ENCODE measurements around the gene VWA8. TPM values are rescaled to one million over a fixed set of nuclear protein-coding genes. Genes with fewer than 3 reads are reported as not detected.
"Not testable (repeated sequence)": the region's sequence is repeated elsewhere in the genome, so short reads cannot be mapped to it uniquely, and the experiment has no call there.

VWA8 gene
- total RNA-seq, 2 experiments from 2014 or later = 22.6 to 23.1 TPM

GRCh38 chr13:41624041-41624440, 336.9 kb downstream of the VWA8 start:
- Mint-ChIP-seq H3K4me3 (no peak overlapping the region), H3K36me3 (peaks cover 13% of the 10 kb centered on the region), H3K4me1 (no peaks in the 10 kb centered on the region), H3K9me3 (peaks cover 6% of the 10 kb centered on the region), H3K27me3 (no peaks in the 10 kb centered on the region), H3K27ac (no peak overlapping the region)
- no peak for DNase-seq

GRCh38 chr13:41622432-41623429, 338.2 kb downstream of the VWA8 start:
- Mint-ChIP-seq H3K4me3 (no peak overlapping the region), H3K36me3 (peaks cover 13% of the 10 kb centered on the region), H3K27ac (no peak overlapping the region), H3K9me3 (peaks cover 8% of the 10 kb centered on the region), H3K27me3 (no peaks in the 10 kb centered on the region), H3K4me1 (no peaks in the 10 kb centered on the region)
- no peak for DNase-seq

GRCh38 chr13:41621716-41622431, 339.0 kb downstream of the VWA8 start:
- H3K36me3 Mint-ChIP-seq = peaks cover 13% of the 10 kb centered on the region
- no peaks in the 10 kb centered on the region for H3K27me3 Mint-ChIP-seq
- no peak overlapping the region for H3K27ac Mint-ChIP-seq
- no peak overlapping the region for H3K4me3 Mint-ChIP-seq
- H3K9me3 Mint-ChIP-seq = peaks cover 8% of the 10 kb centered on the region
- no peak for DNase-seq
- no peaks in the 10 kb centered on the region for H3K4me1 Mint-ChIP-seq

- not testable (repeated sequence) for H3K9me3 Mint-ChIP-seq, H3K4me1 Mint-ChIP-seq, H3K27me3 Mint-ChIP-seq, H3K27ac Mint-ChIP-seq, H3K4me3 Mint-ChIP-seq, DNase-seq
- H3K36me3 Mint-ChIP-seq = peaks cover 19% of the 10 kb centered on the region
Measured at GRCh38 chr13:41617633-41618032, 343.3 kb downstream of the VWA8 start.

- Mint-ChIP-seq H3K27ac (no peak overlapping the region), H3K27me3 (no peaks in the 10 kb centered on the region), H3K36me3 (peaks cover 18% of the 10 kb centered on the region), H3K9me3 (peaks cover 8% of the 10 kb centered on the region), H3K4me3 (no peak overlapping the region), H3K4me1 (no peaks in the 10 kb centered on the region)
- no peak for DNase-seq
Measured at GRCh38 chr13:41616151-41616550, 344.8 kb downstream of the VWA8 start.

GRCh38 chr13:41615528-41615855, 345.4 kb downstream of the VWA8 start:
- peaks cover 8% of the 10 kb centered on the region for H3K9me3 Mint-ChIP-seq
- no peaks in the 10 kb centered on the region for H3K27me3 Mint-ChIP-seq
- no peak overlapping the region for H3K4me3 Mint-ChIP-seq
- H3K36me3 Mint-ChIP-seq = peaks cover 22% of the 10 kb centered on the region
- no peak overlapping the region for H3K27ac Mint-ChIP-seq
- no peak for DNase-seq
- no peaks in the 10 kb centered on the region for H3K4me1 Mint-ChIP-seq

- Mint-ChIP-seq H3K27ac (no peak overlapping the region), H3K36me3 (peaks cover 16% of the 10 kb centered on the region), H3K27me3 (no peaks in the 10 kb centered on the region), H3K9me3 (peaks cover 2% of the 10 kb centered on the region), H3K4me1 (no peaks in the 10 kb centered on the region), H3K4me3 (no peak overlapping the region)
- no peak for DNase-seq
Measured at GRCh38 chr13:41614671-41615527, 346.0 kb downstream of the VWA8 start.

GRCh38 chr13:41613984-41614661, 346.8 kb downstream of the VWA8 start:
- DNase-seq = no peak
- Mint-ChIP-seq H3K4me3 (no peak overlapping the region), H3K9me3 (peaks cover 2% of the 10 kb centered on the region), H3K27me3 (no peaks in the 10 kb centered on the region), H3K36me3 (peaks cover 15% of the 10 kb centered on the region), H3K4me1 (no peaks in the 10 kb centered on the region), H3K27ac (no peak overlapping the region)

- no peaks in the 10 kb centered on the region for H3K4me1 Mint-ChIP-seq
- H3K4me3 Mint-ChIP-seq = no peak overlapping the region
- no peaks in the 10 kb centered on the region for H3K27me3 Mint-ChIP-seq
- H3K36me3 Mint-ChIP-seq = peaks cover 11% of the 10 kb centered on the region
- no peak for DNase-seq
- H3K9me3 Mint-ChIP-seq = no peaks in the 10 kb centered on the region
- H3K27ac Mint-ChIP-seq = no peak overlapping the region
Measured at GRCh38 chr13:41613471-41613870, 347.4 kb downstream of the VWA8 start.

- no peak for DNase-seq
- Mint-ChIP-seq H3K9me3 (no peaks in the 10 kb centered on the region), H3K27me3 (no peaks in the 10 kb centered on the region), H3K4me3 (no peak overlapping the region), H3K4me1 (no peaks in the 10 kb centered on the region), H3K36me3 (peaks cover 11% of the 10 kb centered on the region), H3K27ac (no peak overlapping the region)
Measured at GRCh38 chr13:41611385-41611784, 349.5 kb downstream of the VWA8 start.

GRCh38 chr13:41610404-41610803, 350.5 kb downstream of the VWA8 start:
- Mint-ChIP-seq H3K27me3 (no peaks in the 10 kb centered on the region), H3K27ac (no peak overlapping the region), H3K4me1 (no peaks in the 10 kb centered on the region), H3K4me3 (no peak overlapping the region), H3K9me3 (no peaks in the 10 kb centered on the region), H3K36me3 (peaks cover 14% of the 10 kb centered on the region)
- no peak for DNase-seq

- H3K9me3 Mint-ChIP-seq = no peaks in the 10 kb centered on the region
- no peak for DNase-seq
- no peak overlapping the region for H3K27ac Mint-ChIP-seq
- H3K36me3 Mint-ChIP-seq = peaks cover 18% of the 10 kb centered on the region
- no peaks in the 10 kb centered on the region for H3K27me3 Mint-ChIP-seq
- H3K4me1 Mint-ChIP-seq = no peaks in the 10 kb centered on the region
- H3K4me3 Mint-ChIP-seq = no peak overlapping the region
Measured at GRCh38 chr13:41609828-41610227, 351.1 kb downstream of the VWA8 start.

- Mint-ChIP-seq H3K36me3 (peaks cover 15% of the 10 kb centered on the region), H3K4me1 (no peaks in the 10 kb centered on the region), H3K9me3 (no peaks in the 10 kb centered on the region), H3K4me3 (no peak overlapping the region), H3K27ac (no peak overlapping the region), H3K27me3 (no peaks in the 10 kb centered on the region)
- DNase-seq = no peak
Measured at GRCh38 chr13:41608839-41609177, 352.1 kb downstream of the VWA8 start.

- Mint-ChIP-seq H3K4me1 (no peaks in the 10 kb centered on the region), H3K36me3 (peaks cover 15% of the 10 kb centered on the region), H3K4me3 (no peak overlapping the region), H3K27me3 (no peaks in the 10 kb centered on the region), H3K27ac (no peak overlapping the region), H3K9me3 (no peaks in the 10 kb centered on the region)
- DNase-seq = no peak
Measured at GRCh38 chr13:41608111-41608838, 352.6 kb downstream of the VWA8 start.
